Vagina (tissue), 2 donors: Measurements from ENCODE around the gene CYP19A1.

Experiments
- CTCF ChIP-seq, 3 experiments: fragments of 450-650 bp in 2 of 3; fragments of 200-600 bp in 1 of 3; sonication (generic) in 1 of 3; IDR thresholded peaks; one replicate each; pipeline ENCODE4 v1.5.1; 2017 to 2019; ENCODE audit warnings: antibody characterized with exemption in 3 of 3, mild to moderate bottlenecking in 2 of 3, moderate library complexity in 2 of 3
- POLR2A ChIP-seq, 2 donors: fragments of 450-650 bp; IDR thresholded peaks; one replicate each; pipeline ENCODE4 v1.6.1; 2017; ENCODE audit warnings: antibody characterized with exemption in 2 of 2, mild to moderate bottlenecking in 2 of 2, moderate library complexity in 2 of 2
- POLR2AphosphoS5 ChIP-seq, 2 donors: sonication (generic); formaldehyde crosslinking; IDR thresholded peaks; one replicate each; pipeline ENCODE4 v1.9.0; 2017; ENCODE audit warnings: antibody characterized with exemption in 2 of 2, mild to moderate bottlenecking in 2 of 2, low read depth in 1 of 2; ENCODE audit not compliant: insufficient read depth in 1 of 2

DNA sequence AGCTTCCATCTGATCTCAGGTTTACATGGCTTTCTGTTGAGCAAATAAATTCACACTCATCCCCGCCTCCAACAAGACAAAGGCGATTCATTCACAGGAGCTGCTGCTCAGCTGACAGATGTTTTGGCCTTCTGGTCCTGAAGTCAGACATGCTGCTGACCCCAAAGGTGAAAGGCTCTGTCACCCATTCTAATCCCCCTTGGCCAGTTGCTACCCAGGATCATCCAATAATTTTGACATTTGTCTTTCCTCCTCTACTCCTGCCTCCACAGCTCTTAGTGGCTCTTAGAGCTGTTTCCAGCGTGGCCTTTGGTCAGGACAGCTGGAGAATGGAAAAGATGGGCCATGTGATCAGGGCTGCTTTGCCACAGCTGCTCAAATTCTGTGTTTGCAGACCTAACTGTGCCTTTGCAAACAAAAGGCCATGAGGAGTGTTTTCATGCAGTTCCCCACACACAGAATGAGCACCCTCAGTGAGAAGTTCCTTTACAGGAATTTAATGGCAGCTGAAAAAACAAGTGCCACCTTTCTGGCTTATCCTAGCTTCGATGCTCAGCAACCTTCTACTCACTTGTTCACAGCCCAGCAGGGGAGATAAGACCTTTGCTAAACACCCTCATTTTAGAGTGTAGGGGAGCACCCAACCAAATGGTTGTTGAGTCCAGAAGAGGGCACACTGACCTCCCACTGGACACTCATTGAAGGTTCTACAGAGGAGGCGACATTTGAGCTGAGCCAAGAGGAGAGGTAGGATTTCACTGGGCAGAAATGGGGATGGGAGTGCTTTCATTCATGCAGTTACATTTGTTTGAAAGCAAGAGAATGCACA lies 39.0 kb downstream of the CYP19A1 start:
- TF ChIP-seq CTCF (IDR thresholded peaks at IDR 0.05) (no peak), POLR2A (IDR thresholded peaks at IDR 0.05) (no peak), POLR2AphosphoS5 (IDR thresholded peaks at IDR 0.05; ENCODE audit: insufficient read depth in 1 of 2, low read depth in 1 of 2) (no peak)
